Measurements from ENCODE around the gene PRR5L.
"Not testable (repeated sequence)": the region's sequence is repeated elsewhere in the genome, so short reads cannot be mapped to it uniquely, and the experiment has no call there.

PRR5L gene

GRCh38 chr11:36463781-36464180 is 167.7 kb downstream of the PRR5L start:
- no peak for DNase-seq (ENCODE audit: low spot score)

GRCh38 chr11:36464720-36465119 is 168.6 kb downstream of the PRR5L start:
- DNase-seq (ENCODE audit: low spot score): no peak

- no peak for DNase-seq (ENCODE audit: low spot score)
These were observed 169.5 kb downstream of the PRR5L start for GRCh38 chr11:36465449-36466163.

- no peak for DNase-seq (ENCODE audit: low spot score)
These were observed 170.9 kb downstream of the PRR5L start for GRCh38 chr11:36467012-36467411.

GRCh38 chr11:36467916-36468315 is 171.8 kb downstream of the PRR5L start:
- DNase-seq (ENCODE audit: low spot score): no peak

GRCh38 chr11:36469063-36469462 is 173.0 kb downstream of the PRR5L start:
- no peak for DNase-seq (ENCODE audit: low spot score)

GRCh38 chr11:36469881-36470802 is 174.1 kb downstream of the PRR5L start:
- DNase-seq (ENCODE audit: low spot score): no peak

GRCh38 chr11:36471577-36471976 is 175.5 kb downstream of the PRR5L start:
- no peak for DNase-seq (ENCODE audit: low spot score)

GRCh38 chr11:36475192-36475591 is 179.1 kb downstream of the PRR5L start:
- DNase-seq (ENCODE audit: low spot score): no peak

- DNase-seq (ENCODE audit: low spot score): peak; percentile 29
These were observed 182.7 kb downstream of the PRR5L start for GRCh38 chr11:36478700-36479329.

GRCh38 chr11:36480833-36481232 is 184.7 kb downstream of the PRR5L start:
- no peak for DNase-seq (ENCODE audit: low spot score)

- DNase-seq (ENCODE audit: low spot score): not testable (repeated sequence)
These were observed 187.0 kb downstream of the PRR5L start for GRCh38 chr11:36483042-36483441.

GRCh38 chr11:36485298-36486002 is 189.4 kb downstream of the PRR5L start:
- DNase-seq (ENCODE audit: low spot score): no peak

GRCh38 chr11:36487619-36488018 is 191.5 kb downstream of the PRR5L start:
- DNase-seq (ENCODE audit: low spot score): no peak

GRCh38 chr11:36488096-36488495 is 192.0 kb downstream of the PRR5L start:
- no peak for DNase-seq (ENCODE audit: low spot score)

- no peak for DNase-seq (ENCODE audit: low spot score)
These were observed 194.1 kb downstream of the PRR5L start for GRCh38 chr11:36490026-36490806.

- no peak for DNase-seq (ENCODE audit: low spot score)
These were observed 196.7 kb downstream of the PRR5L start for GRCh38 chr11:36492724-36493304.

- no peak for DNase-seq (ENCODE audit: low spot score)
These were observed 197.2 kb downstream of the PRR5L start for GRCh38 chr11:36493332-36493731.

GRCh38 chr11:36498721-36499120 is 202.6 kb downstream of the PRR5L start:
- no peak for DNase-seq (ENCODE audit: low spot score)

GRCh38 chr11:36499315-36499714 is 203.2 kb downstream of the PRR5L start:
- no peak for DNase-seq (ENCODE audit: low spot score)

GRCh38 chr11:36500315-36500721 is 204.2 kb downstream of the PRR5L start:
- no peak for DNase-seq (ENCODE audit: low spot score)

Data from HuH-7 (cell line).